Measurements from ENCODE around the gene SHF.

- TF ChIP-seq CTCF (conservative IDR thresholded peaks at IDR 0.05; ENCODE audit: low read length) (peak; percentile 70), EZH2phosphoT487 (IDR thresholded peaks at IDR 0.05; ENCODE audit: borderline replicate concordance) (no peak)
Observed at GRCh38 chr15:45166834-45167630, 20.7 kb downstream of the SHF start.

Measured in Loucy (cell line).